Gastrocnemius medialis (tissue), 4 donors: ENCODE data around the gene RCAN1. TPM values are rescaled to one million over a fixed set of nuclear protein-coding genes. Genes with fewer than 3 reads are reported as not detected.

Experiments
- ATAC-seq, 2 donors: fragments of 150-250 bp; one replicate each; pipeline ENCODE4 v1.9.1; 2016
- DNase-seq, 2 donors: peaks; one replicate each; pipeline ENCODE4 v3.0.0-alpha.2; 2019
- H3K27ac ChIP-seq, 4 donors: fragments of 200-600 bp; sonication (generic); 1 replicate in 1 of 4; 2 replicates in 3 of 4; pipeline ENCODE4 v1.5.1; 2016 to 2018; ENCODE audit warnings: mild to moderate bottlenecking in 2 of 4, moderate library complexity in 1 of 4
- H3K27me3 ChIP-seq, 3 donors: fragments of 200-600 bp; sonication (generic) in 2 of 3; 1 replicate in 1 of 3; 2 replicates in 2 of 3; pipeline versions ENCODE4 v1.5.1 to v1.6.0; 2016 to 2019; ENCODE audit warnings: mild to moderate bottlenecking in 1 of 3, moderate library complexity in 1 of 3
- H3K36me3 ChIP-seq, 2 donors: fragments of 200-600 bp; sonication (generic) in 1 of 2; one replicate each; pipeline ENCODE4 v1.5.1; 2017 to 2018
- H3K4me1 ChIP-seq, 2 donors: fragments of 200-600 bp; sonication (generic) in 1 of 2; one replicate each; pipeline ENCODE4 v1.5.1; 2016 to 2017; ENCODE audit warnings: mild to moderate bottlenecking in 2 of 2
- H3K4me3 ChIP-seq, 4 donors: fragments of 200-600 bp; sonication (generic) in 3 of 4; 1 replicate in 1 of 4; 2 replicates in 3 of 4; pipeline ENCODE4 v1.5.1; 2016 to 2019; ENCODE audit warnings: mild to moderate bottlenecking in 2 of 4
- H3K9me3 ChIP-seq, 3 donors: fragments of 200-600 bp; sonication (generic) in 2 of 3; 1 replicate in 1 of 3; 2 replicates in 2 of 3; pipeline ENCODE4 v1.5.1; 2016 to 2019
- POLR2A ChIP-seq, 2 donors: fragments of 450-650 bp; IDR thresholded peaks; one replicate each; pipeline ENCODE4 v1.6.1; 2017; ENCODE audit warnings: antibody characterized with exemption in 2 of 2, mild to moderate bottlenecking in 2 of 2, moderate library complexity in 2 of 2
- in situ Hi-C, 4 donors: fragments of 200-750 bp; cut with MboI; loops; one replicate each; pipeline versions ENCODE4 v1.15.0 to v1.8.0; 2017; ENCODE audit warnings: low sequenced_read_pairs in 4 of 4
- intact Hi-C: fragments of 100-400 bp; cut with DNase I; formaldehyde crosslinking; loops from one replicate; pipeline ENCODE4 v1.15.1; 2023; ENCODE audit warnings: low total_unique reads
- total RNA-seq, 4 donors: library from RNA; depleted of rRNA; stranded (reverse); fragments of >200 nt; gene quantifications; one replicate each; pipeline versions ENCODE4 v1.1.0 to v1.2.3, GENCODE V29; 2016
- TF ChIP-seq, protein P1 (sequence below), 5 experiments: fragments of 450-650 bp in 3 of 5; fragments of 200-600 bp in 2 of 5; sonication (generic) in 2 of 5; IDR thresholded peaks in 4 of 5; conservative IDR thresholded peaks in 1 of 5; 1 replicate in 4 of 5; 2 replicates in 1 of 5; pipeline ENCODE4 v1.5.1; 2016 to 2019; ENCODE audit warnings: antibody characterized with exemption in 5 of 5, mild to moderate bottlenecking in 3 of 5, moderate library complexity in 3 of 5

RCAN1 gene
- total RNA-seq, 4 donors from 2014 or later = 21.7 to 37.9 (median 33.2) TPM

DNA sequence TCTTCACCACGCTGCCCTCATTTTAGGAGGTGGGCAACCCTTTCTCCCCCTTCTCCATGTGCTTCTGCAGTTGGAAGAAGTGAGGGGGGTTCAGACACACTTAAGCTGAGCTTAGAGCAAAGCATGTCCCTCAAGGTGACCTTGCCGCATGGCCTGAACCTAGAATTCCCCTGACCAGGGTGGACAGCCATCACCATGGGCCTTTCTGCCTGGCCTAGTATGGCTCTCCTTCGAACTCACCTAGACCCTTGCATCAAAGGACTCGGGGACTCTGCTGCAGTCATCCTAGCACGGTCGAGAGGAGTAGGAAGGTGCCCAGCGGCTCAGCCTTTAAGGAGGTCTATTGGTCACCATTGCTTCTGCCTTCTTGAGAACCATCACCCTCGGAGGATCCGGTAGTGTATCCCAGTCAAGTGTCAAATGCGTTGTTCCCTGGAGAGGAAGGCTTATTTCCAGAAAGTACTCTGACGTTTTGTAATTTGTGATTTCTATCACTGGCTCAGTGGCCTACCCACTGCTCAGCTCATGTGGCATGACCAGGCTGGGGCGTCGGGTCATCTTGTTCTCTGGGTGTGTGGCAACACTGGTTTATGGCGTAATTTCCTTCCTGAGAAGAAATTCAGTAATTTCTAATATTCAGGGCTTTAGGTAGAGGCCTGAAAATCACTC is 103.0 kb downstream of the RCAN1 start, which contains the start of gene KCNE1:
Gene KCNE1, minus strand, starts transcription at position 424 of the 669 bp plus-strand sequence. CDS start 62,576 bp downstream, outside the sequence.
- H3K27me3 ChIP-seq = no peaks in the 10 kb centered on the region
- H3K36me3 ChIP-seq = peaks cover 0 to 3% of the 10 kb centered on the region in 2 donors
- TF ChIP-seq, protein P1, sequence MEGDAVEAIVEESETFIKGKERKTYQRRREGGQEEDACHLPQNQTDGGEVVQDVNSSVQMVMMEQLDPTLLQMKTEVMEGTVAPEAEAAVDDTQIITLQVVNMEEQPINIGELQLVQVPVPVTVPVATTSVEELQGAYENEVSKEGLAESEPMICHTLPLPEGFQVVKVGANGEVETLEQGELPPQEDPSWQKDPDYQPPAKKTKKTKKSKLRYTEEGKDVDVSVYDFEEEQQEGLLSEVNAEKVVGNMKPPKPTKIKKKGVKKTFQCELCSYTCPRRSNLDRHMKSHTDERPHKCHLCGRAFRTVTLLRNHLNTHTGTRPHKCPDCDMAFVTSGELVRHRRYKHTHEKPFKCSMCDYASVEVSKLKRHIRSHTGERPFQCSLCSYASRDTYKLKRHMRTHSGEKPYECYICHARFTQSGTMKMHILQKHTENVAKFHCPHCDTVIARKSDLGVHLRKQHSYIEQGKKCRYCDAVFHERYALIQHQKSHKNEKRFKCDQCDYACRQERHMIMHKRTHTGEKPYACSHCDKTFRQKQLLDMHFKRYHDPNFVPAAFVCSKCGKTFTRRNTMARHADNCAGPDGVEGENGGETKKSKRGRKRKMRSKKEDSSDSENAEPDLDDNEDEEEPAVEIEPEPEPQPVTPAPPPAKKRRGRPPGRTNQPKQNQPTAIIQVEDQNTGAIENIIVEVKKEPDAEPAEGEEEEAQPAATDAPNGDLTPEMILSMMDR (IDR thresholded peaks at IDR 0.05 in 4 of 5, conservative IDR thresholded peaks at IDR 0.05 in 1 of 5) = no peak
- TF ChIP-seq POLR2A (IDR thresholded peaks at IDR 0.05) = peak in 1 of 2 donors; percentile 17
- no peaks in the 10 kb centered on the region for H3K9me3 ChIP-seq
- peak within 1 kb of the TSS in 1 of 4 donors; percentile 18 for H3K4me3 ChIP-seq
- peak; percentile 37 to 60 for ATAC-seq
- in situ Hi-C loops = no loop called here
- intact Hi-C loops = loop anchor here (1.0 kb wide), 1 partner anchor 91 kb away; no protein-coding TSS in a partner anchor
- peaks cover 0 to 4% of the 10 kb centered on the region in 2 donors for H3K4me1 ChIP-seq
- DNase-seq = peak in 1 of 2 donors; percentile 61
- H3K27ac ChIP-seq = peak within 1 kb of the TSS in 1 of 4 donors; percentile 36

DNA sequence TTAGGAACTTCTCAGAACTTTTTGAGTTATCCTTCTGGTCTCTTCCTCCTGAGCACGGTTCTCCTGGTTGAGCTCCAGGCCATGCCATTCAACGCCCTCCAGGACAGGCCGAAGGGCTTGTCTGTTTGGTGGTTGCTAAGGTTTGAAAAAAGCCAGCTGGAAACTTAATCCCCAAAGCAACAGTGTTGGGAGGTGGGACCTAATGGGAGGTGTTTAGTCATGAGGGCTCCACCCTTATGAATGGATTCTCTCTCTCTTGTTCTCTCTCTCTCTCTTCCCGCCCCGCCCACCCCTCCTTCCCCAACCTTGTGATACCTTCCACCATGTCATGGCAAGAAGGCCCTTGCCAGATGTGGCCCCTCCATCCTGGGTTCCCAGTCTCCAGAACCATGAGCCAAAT is 103.7 kb downstream of the RCAN1 start:
- peaks cover 0 to 4% of the 10 kb centered on the region in 2 donors for H3K4me1 ChIP-seq
- peak in 1 of 2 donors; percentile 24 for ATAC-seq
- no peak for TF ChIP-seq POLR2A (IDR thresholded peaks at IDR 0.05)
- TF ChIP-seq, protein P1 (IDR thresholded peaks at IDR 0.05 in 4 of 5, conservative IDR thresholded peaks at IDR 0.05 in 1 of 5) = no peak
- H3K4me3 ChIP-seq = peak overlapping the region in 1 of 4 donors; percentile 18
- H3K36me3 ChIP-seq = no peaks in the 10 kb centered on the region
- no peak for DNase-seq
- intact Hi-C loops = loop anchor here (1.0 kb wide), 1 partner anchor 92 kb away; no protein-coding TSS in a partner anchor
- in situ Hi-C loops = no loop called here
- no peaks in the 10 kb centered on the region for H3K27me3 ChIP-seq
- peak overlapping the region in 1 of 4 donors; percentile 36 for H3K27ac ChIP-seq
- no peaks in the 10 kb centered on the region for H3K9me3 ChIP-seq

DNA sequence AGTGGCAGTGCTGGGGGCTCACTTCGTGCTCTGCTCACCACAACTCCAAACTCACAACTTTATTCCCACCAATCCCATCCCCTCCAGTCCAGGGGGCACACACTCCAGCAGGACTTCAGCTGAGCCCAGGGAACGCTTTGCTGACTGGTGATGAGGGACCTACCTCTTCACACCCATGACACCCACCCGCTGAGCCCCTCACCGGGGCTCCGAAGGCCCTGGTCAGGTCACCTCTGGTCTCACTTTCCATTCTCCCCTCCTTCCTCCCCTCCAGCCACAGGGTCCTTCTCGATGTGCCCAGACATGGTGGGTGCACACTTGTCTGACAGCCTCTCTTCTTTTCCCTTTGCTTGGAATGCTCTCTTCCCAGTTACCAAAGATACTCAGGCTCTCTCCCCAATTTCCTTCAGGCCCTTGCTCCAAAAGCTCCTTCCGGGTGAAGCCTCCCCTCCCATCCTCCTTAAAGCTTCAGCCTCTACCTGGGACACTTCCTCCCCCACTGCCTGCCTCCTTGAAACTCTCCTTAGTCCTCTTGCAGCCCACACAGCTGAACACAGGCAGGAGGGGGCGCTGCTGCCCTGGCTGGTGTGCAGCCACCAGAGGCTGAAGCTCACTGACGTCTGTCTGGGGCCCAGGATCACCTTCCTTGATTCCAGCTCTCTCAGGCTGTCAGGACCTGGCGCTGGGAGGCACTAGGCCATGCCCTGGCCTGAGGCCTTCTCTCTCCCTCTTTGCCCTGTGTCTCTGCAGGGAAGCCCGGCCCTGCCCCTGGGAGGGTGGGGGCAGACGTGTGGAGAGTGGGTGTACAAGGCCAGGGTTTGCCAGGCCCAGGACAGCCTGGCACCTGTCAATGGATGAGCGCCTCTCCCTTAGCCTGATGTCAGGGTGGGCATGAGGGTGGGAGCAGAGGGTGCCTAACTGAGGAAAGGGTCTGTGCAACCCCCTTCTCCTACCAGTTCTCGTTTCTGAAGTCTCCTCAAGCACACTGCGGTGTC is 104.5 kb downstream of the RCAN1 start:
- ATAC-seq = peak; percentile 30 to 51
- intact Hi-C loops = loop anchor here (1.0 kb wide), 1 partner anchor 93 kb away; no protein-coding TSS in a partner anchor

DNA sequence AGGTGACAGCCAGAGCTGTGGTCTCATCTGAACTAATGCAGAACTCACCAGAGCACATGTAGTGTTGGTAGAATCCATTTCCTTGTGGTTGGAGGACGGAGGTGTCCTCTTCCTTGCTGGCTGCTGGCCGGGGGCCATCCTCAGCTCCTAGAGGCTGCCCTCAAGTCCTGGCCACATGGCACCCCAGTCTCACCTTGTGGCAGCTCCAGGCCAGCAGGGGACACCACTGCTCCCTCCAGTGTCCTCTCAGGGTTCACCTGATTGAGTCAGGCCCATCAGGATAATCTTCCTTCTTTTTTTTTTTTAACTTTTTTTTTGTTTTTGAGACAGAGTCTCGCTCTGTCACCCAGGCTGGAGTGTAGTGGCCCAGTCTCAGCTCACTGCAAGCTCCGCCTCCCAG is 105.8 kb downstream of the RCAN1 start:
- intact Hi-C loops (no loop called here), in situ Hi-C loops (no loop called here)
- TF ChIP-seq, protein P1 (IDR thresholded peaks at IDR 0.05 in 4 of 5, conservative IDR thresholded peaks at IDR 0.05 in 1 of 5) = peak in 1 of 5 experiments; percentile 12
- no peak for TF ChIP-seq POLR2A (IDR thresholded peaks at IDR 0.05)
- Histone ChIP-seq H3K27ac (no peak overlapping the region), H3K36me3 (no peaks in the 10 kb centered on the region), H3K9me3 (no peaks in the 10 kb centered on the region), H3K4me3 (no peak overlapping the region), H3K27me3 (no peaks in the 10 kb centered on the region), H3K4me1 (peaks cover 0 to 4% of the 10 kb centered on the region in 2 donors)
- ATAC-seq = no peak
- DNase-seq = no peak

More for the DNA sequence above, 104.5 kb downstream of the RCAN1 start:
- Histone ChIP-seq H3K27ac (peak overlapping the region in 1 of 4 donors; percentile 21), H3K4me3 (no peak overlapping the region), H3K36me3 (no peaks in the 10 kb centered on the region), H3K4me1 (peaks cover 0 to 4% of the 10 kb centered on the region in 2 donors), H3K27me3 (no peaks in the 10 kb centered on the region), H3K9me3 (no peaks in the 10 kb centered on the region)
- TF ChIP-seq, protein P1 (IDR thresholded peaks at IDR 0.05 in 4 of 5, conservative IDR thresholded peaks at IDR 0.05 in 1 of 5) = peak; percentile 40 to 71 (median 63)
- TF ChIP-seq POLR2A (IDR thresholded peaks at IDR 0.05) = no peak
- in situ Hi-C loops = no loop called here
- peak in 1 of 2 donors; percentile 38 for DNase-seq
